Mesenchymal stem cell (in vitro differentiated cells and primary cell): ENCODE measurements around the gene TSC2.

ENCODE experiments used
- DNase-seq: peaks from one replicate; pipeline ENCODE4 v3.0.0-alpha.2; 2013
- H2AFZ ChIP-seq: one replicate; pipeline ENCODE4 v1.6.1; 2013; ENCODE audit warnings: low read depth, mild to moderate bottlenecking, control low read depth, inconsistent platforms, low read length, moderate library complexity
- H2AK5ac ChIP-seq: 2 replicates; pipeline ENCODE4 v1.6.1; 2013; ENCODE audit warnings: low read length, moderate library complexity, mild to moderate bottlenecking, inconsistent platforms; ENCODE audit not compliant: severe bottlenecking
- H2BK120ac ChIP-seq: one replicate; pipeline ENCODE4 v1.6.1; 2013; ENCODE audit warnings: low read depth, mild to moderate bottlenecking, inconsistent platforms, low read length, moderate library complexity
- H2BK12ac ChIP-seq, 2 experiments: one replicate each; pipeline ENCODE4 v1.6.1; 2013; ENCODE audit warnings: inconsistent platforms in 2 of 2, low read length in 2 of 2, mild to moderate bottlenecking in 2 of 2, moderate library complexity in 2 of 2, control low read depth in 1 of 2
- H2BK15ac ChIP-seq: one replicate; pipeline ENCODE4 v1.6.1; 2013; ENCODE audit warnings: mild to moderate bottlenecking, low read depth, inconsistent platforms; ENCODE audit not compliant: poor library complexity, severe bottlenecking
- H2BK5ac ChIP-seq: 2 replicates; pipeline ENCODE4 v1.6.1; 2013; ENCODE audit warnings: low read depth, mild to moderate bottlenecking, low read length, control low read depth, inconsistent platforms; ENCODE audit not compliant: poor library complexity, severe bottlenecking
- H3K14ac ChIP-seq, 2 experiments: one replicate each; pipeline ENCODE4 v1.6.1; 2013; ENCODE audit warnings: inconsistent platforms in 2 of 2, low read length in 2 of 2, control low read depth in 1 of 2, mild to moderate bottlenecking in 1 of 2, moderate library complexity in 1 of 2
- H3K18ac ChIP-seq, 2 experiments: one replicate each; pipeline ENCODE4 v1.6.1; 2013; ENCODE audit warnings: inconsistent platforms in 2 of 2, low read length in 2 of 2, control low read depth in 1 of 2, low read depth in 1 of 2, mild to moderate bottlenecking in 1 of 2
- H3K23ac ChIP-seq, 2 experiments: one replicate each; pipeline ENCODE4 v1.6.1; 2013; ENCODE audit warnings: inconsistent platforms in 2 of 2, low read length in 2 of 2, mild to moderate bottlenecking in 2 of 2, moderate library complexity in 2 of 2, control low read depth in 1 of 2
- H3K27ac ChIP-seq: 2 replicates; pipeline ENCODE4 v1.5.1; 2013; ENCODE audit warnings: mild to moderate bottlenecking, moderate library complexity, low read length, control low read depth, inconsistent platforms; ENCODE audit not compliant: poor library complexity, severe bottlenecking
- H3K27me3 ChIP-seq, 2 experiments: 2 replicates each; pipeline versions ENCODE4 v1.6.1 to v1.7.0; 2013; ENCODE audit warnings: low read length in 2 of 2, mild to moderate bottlenecking in 2 of 2, moderate library complexity in 2 of 2, control low read depth in 1 of 2, inconsistent platforms in 1 of 2; ENCODE audit not compliant: control insufficient read depth in 1 of 2, insufficient read depth in 1 of 2
- H3K36me3 ChIP-seq, 2 experiments: 2 replicates each; pipeline versions ENCODE4 v1.6.1 to v1.7.0; 2013; ENCODE audit warnings: low read length in 2 of 2, control low read depth in 1 of 2, inconsistent platforms in 1 of 2, low read depth in 1 of 2, mild to moderate bottlenecking in 1 of 2; ENCODE audit not compliant: insufficient read depth in 2 of 2, control insufficient read depth in 1 of 2
- H3K4ac ChIP-seq, 2 experiments: one replicate each; pipeline ENCODE4 v1.6.1; 2013; ENCODE audit warnings: inconsistent platforms in 2 of 2, low read length in 2 of 2, mild to moderate bottlenecking in 2 of 2, moderate library complexity in 2 of 2, control low read depth in 1 of 2, low read depth in 1 of 2
- H3K4me1 ChIP-seq: 2 replicates; pipeline ENCODE4 v1.6.1; 2013; ENCODE audit warnings: low read depth, low read length, control low read depth; ENCODE audit not compliant: control insufficient read depth, insufficient read depth
- H3K4me2 ChIP-seq: 2 replicates; pipeline ENCODE4 v1.6.1; 2013; ENCODE audit warnings: low read length, mild to moderate bottlenecking, inconsistent platforms; ENCODE audit not compliant: poor library complexity, severe bottlenecking
- H3K4me3 ChIP-seq, 2 experiments: 2 replicates each; pipeline versions ENCODE4 v1.5.1 to v1.7.0; 2013; ENCODE audit warnings: low read length in 2 of 2, mild to moderate bottlenecking in 2 of 2, control low read depth in 1 of 2, low read depth in 1 of 2; ENCODE audit not compliant: insufficient read depth in 1 of 2
- H3K79me1 ChIP-seq: replicated peaks from 2 replicates; pipeline ENCODE4 v1.6.1; 2013; ENCODE audit warnings: mild to moderate bottlenecking, control low read depth, low read length, inconsistent platforms; ENCODE audit not compliant: poor library complexity, severe bottlenecking
- H3K9ac ChIP-seq: 2 replicates; pipeline ENCODE4 v1.7.0; 2013; ENCODE audit warnings: mild to moderate bottlenecking, low read length, moderate library complexity
- H3K9me3 ChIP-seq: 2 replicates; pipeline ENCODE4 v1.7.0; 2013; ENCODE audit warnings: mild to moderate bottlenecking, low read length; ENCODE audit not compliant: control insufficient read depth
- H4K8ac ChIP-seq: one replicate; pipeline ENCODE4 v1.6.1; 2013; ENCODE audit warnings: inconsistent platforms, mild to moderate bottlenecking, low read length, moderate library complexity
- H4K91ac ChIP-seq: one replicate; pipeline ENCODE4 v1.6.1; 2013; ENCODE audit warnings: mild to moderate bottlenecking, low read length, inconsistent platforms
- WGBS: methylation state at CpG from one replicate; pipeline ENCODE4 v1.1.7; 2013; ENCODE audit warnings: mixed read lengths; 5-methylcytosine and 5-hydroxymethylcytosine counted together

TSC2 gene

GRCh38 chr16:2082983-2083364, 35.2 kb downstream of the TSC2 start:
- Histone ChIP-seq H3K9ac (no peak overlapping the region), H2BK120ac (no peak overlapping the region), H2BK15ac (no peak overlapping the region), H3K4me1 (peaks cover 28% of the 10 kb centered on the region), H3K79me1 (peaks cover 9% of the 10 kb centered on the region), H2BK5ac (no peak overlapping the region), H4K91ac (no peak overlapping the region), H3K36me3 (peaks cover 74 to 100% of the 10 kb centered on the region in 2 experiments), H4K8ac (no peak overlapping the region), H3K9me3 (no peaks in the 10 kb centered on the region), H3K4ac (no peak overlapping the region), H3K27me3 (no peaks in the 10 kb centered on the region), H3K23ac (no peak overlapping the region), H3K4me2 (no peak overlapping the region), H2BK12ac (no peak overlapping the region), H2AFZ (no peak overlapping the region), H3K27ac (no peak overlapping the region), H3K14ac (no peak overlapping the region), H2AK5ac (no peak overlapping the region), H3K4me3 (no peak overlapping the region), H3K18ac (no peak overlapping the region)
- 88% methylated on average over 15 of the region's 16 CpGs for WGBS
- no peak for DNase-seq

GRCh38 chr16:2083409-2083808, 35.6 kb downstream of the TSC2 start:
- H3K23ac ChIP-seq: no peak overlapping the region
- no peak for DNase-seq

GRCh38 chr16:2083876-2084780, 36.3 kb downstream of the TSC2 start:
- H2BK12ac ChIP-seq: no peak overlapping the region
- H4K91ac ChIP-seq: peak overlapping the region; percentile 19
- H2BK5ac ChIP-seq: no peak overlapping the region
- WGBS: 93% methylated on average over 44 of the region's 44 CpGs
- H3K27me3 ChIP-seq: no peaks in the 10 kb centered on the region
- no peak overlapping the region for H3K4me2 ChIP-seq
- no peak for DNase-seq
- no peak overlapping the region for H3K4ac ChIP-seq
- H3K36me3 ChIP-seq: peaks cover 76 to 100% of the 10 kb centered on the region in 2 experiments
- no peak overlapping the region for H4K8ac ChIP-seq
- H3K23ac ChIP-seq: no peak overlapping the region
- no peak overlapping the region for H2BK15ac ChIP-seq
- H3K9ac ChIP-seq: no peak overlapping the region
- peaks cover 9% of the 10 kb centered on the region for H3K79me1 ChIP-seq
- H3K18ac ChIP-seq: no peak overlapping the region
- no peak overlapping the region for H2BK120ac ChIP-seq
- H3K14ac ChIP-seq: no peak overlapping the region
- H3K27ac ChIP-seq: no peak overlapping the region
- H2AK5ac ChIP-seq: no peak overlapping the region
- no peak overlapping the region for H2AFZ ChIP-seq
- no peaks in the 10 kb centered on the region for H3K9me3 ChIP-seq
- H3K4me3 ChIP-seq: no peak overlapping the region
- H3K4me1 ChIP-seq: peaks cover 30% of the 10 kb centered on the region

More at GRCh38 chr16:2083409-2083808, 35.6 kb downstream of the TSC2 start:
- no peak overlapping the region for H3K4me2 ChIP-seq
- no peak overlapping the region for H3K9ac ChIP-seq
- H2BK120ac ChIP-seq: no peak overlapping the region
- WGBS: 93% methylated on average over 19 of the region's 19 CpGs
- no peak overlapping the region for H2AK5ac ChIP-seq
- H3K4me1 ChIP-seq: peaks cover 28% of the 10 kb centered on the region
- no peaks in the 10 kb centered on the region for H3K27me3 ChIP-seq
- no peak overlapping the region for H3K14ac ChIP-seq
- no peak overlapping the region for H2BK12ac ChIP-seq
- no peak overlapping the region for H3K4ac ChIP-seq
- H3K4me3 ChIP-seq: no peak overlapping the region
- H3K79me1 ChIP-seq: peaks cover 9% of the 10 kb centered on the region
- no peak overlapping the region for H4K8ac ChIP-seq
- H3K9me3 ChIP-seq: no peaks in the 10 kb centered on the region
- peak overlapping the region; percentile 27 for H4K91ac ChIP-seq
- no peak overlapping the region for H3K18ac ChIP-seq
- H2BK5ac ChIP-seq: no peak overlapping the region
- no peak overlapping the region for H2AFZ ChIP-seq
- no peak overlapping the region for H2BK15ac ChIP-seq
- no peak overlapping the region for H3K27ac ChIP-seq
- H3K36me3 ChIP-seq: peaks cover 76 to 100% of the 10 kb centered on the region in 2 experiments

GRCh38 chr16:2084895-2085625, 37.3 kb downstream of the TSC2 start:
- Histone ChIP-seq H3K9me3 (no peaks in the 10 kb centered on the region), H3K36me3 (peaks cover 79 to 100% of the 10 kb centered on the region in 2 experiments), H3K27ac (no peak overlapping the region), H2BK12ac (no peak overlapping the region), H4K91ac (no peak overlapping the region), H2BK15ac (no peak overlapping the region), H3K14ac (no peak overlapping the region), H3K4me3 (no peak overlapping the region), H2BK5ac (no peak overlapping the region), H3K9ac (no peak overlapping the region), H3K27me3 (no peaks in the 10 kb centered on the region), H3K4ac (no peak overlapping the region), H3K23ac (no peak overlapping the region), H2BK120ac (no peak overlapping the region), H4K8ac (no peak overlapping the region), H2AK5ac (no peak overlapping the region), H3K4me2 (no peak overlapping the region), H3K18ac (no peak overlapping the region), H3K4me1 (peaks cover 30% of the 10 kb centered on the region), H3K79me1 (peaks cover 5% of the 10 kb centered on the region), H2AFZ (no peak overlapping the region)
- WGBS: 95% methylated on average over 29 of the region's 29 CpGs
- DNase-seq: no peak
